GM19468 (cell line): ENCODE results near the gene RNF166.

Source experiments
- ATAC-seq: cut with Tn5 transposase; IDR thresholded peaks from one replicate; pipeline ENCODE4 v1.9.1; 2021; ENCODE audit warnings: mild to moderate bottlenecking, moderate library complexity, moderate number of reproducible peaks; ENCODE audit not compliant: unreplicated experiment; ENCODE audit errors: extremely low read depth

Gene RNF166

GRCh38 chr16:88712362-88712979, 6.3 kb upstream of the RNF166 start:
- ATAC-seq: no peak

GRCh38 chr16:88711750-88712340, 5.6 kb upstream of the RNF166 start:
- no peak for ATAC-seq

DNA sequence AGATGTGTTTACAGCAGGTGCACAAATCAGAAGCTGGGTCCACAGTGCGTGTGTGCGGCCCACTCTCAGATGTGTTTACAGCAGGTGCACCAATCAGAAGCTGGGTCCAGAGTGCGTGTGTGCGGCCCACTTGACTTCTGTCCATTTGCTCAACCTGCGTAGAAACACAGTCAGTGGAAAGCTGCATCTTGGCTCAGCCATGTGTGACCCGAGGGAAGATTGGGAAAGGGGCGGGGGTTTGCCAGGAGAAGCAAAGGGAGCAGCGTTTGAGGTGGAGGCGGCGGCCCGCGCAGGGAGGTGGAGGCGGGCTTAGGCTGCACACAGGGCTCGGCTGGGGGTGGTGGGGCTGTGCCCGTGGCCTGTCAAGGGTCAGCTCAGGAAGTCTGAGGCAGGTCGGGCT, 4.3 kb upstream of the RNF166 start:
- ATAC-seq: no peak

DNA sequence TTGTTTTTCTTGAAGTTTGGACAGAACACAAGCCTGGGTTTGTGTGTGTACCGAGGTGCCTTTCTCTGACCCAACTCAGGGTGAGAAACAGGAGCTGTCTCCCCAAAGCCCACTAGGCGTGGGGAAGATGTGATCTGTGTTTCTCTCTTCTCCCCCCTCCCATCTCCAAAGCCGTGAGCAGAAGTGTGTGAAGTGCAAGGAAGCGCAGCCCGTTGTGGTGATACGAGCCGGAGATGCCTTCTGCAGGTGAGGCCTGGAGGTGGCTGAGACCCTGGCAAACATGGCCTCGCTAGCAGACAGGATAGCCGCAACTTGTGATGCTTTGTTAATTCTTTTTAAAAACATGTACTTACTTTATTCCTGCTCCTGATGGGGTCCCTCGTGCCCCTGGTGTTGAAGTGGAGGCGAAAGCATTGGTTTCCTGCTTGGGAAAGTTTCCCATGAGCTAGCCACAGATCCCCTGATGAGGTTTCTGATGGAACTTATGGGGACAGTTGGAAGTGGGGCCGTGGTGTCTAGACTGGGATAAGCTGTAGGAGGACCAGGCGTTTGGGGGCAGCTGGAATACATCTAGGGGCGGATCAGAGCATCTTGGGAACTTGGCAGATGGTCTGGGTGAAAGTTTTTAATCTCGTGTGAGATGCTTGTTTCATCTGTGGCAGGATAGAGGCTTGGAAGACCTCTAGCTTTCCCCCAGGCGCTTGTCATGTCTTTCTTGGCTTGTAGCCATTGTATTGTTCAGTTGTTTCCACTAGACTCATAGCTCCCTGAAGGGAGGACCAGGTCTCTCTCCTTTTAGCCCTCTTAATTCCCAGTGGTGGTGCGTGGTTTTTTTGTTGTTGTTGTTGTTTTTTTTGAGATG, 988 bp upstream of the RNF166 start:
- ATAC-seq: no peak

DNA sequence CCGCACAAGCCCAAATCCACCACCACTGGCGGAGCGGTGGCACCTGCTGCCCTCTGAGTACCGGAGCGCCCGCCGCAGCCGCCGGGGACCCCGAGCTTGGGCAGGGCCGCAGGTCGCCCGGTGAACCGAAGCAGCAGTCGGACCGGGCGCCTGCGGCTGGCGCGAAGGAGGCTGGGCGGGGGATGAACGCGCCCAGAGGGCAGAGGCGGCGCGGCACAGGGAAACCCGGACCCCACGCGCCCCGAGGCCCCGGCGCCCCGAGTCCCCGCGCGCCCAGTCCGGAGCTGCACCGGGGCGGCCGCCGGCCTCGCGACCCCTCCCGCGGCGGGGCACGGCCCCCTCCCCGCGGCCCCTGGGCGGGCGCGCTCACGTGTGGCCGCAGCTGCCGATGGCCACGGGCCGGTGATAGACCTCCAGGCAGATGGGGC, 393 bp downstream of the RNF166 start:
- ATAC-seq: no peak

GRCh38 chr16:88705076-88705684, 1.0 kb downstream of the RNF166 start:
- ATAC-seq: no peak

GRCh38 chr16:88703486-88704309, 2.5 kb downstream of the RNF166 start:
- ATAC-seq: no peak

GRCh38 chr16:88702371-88703210, 3.6 kb downstream of the RNF166 start:
- no peak for ATAC-seq

- no peak for ATAC-seq
These were observed 4.4 kb downstream of the RNF166 start for GRCh38 chr16:88701581-88702370.

DNA sequence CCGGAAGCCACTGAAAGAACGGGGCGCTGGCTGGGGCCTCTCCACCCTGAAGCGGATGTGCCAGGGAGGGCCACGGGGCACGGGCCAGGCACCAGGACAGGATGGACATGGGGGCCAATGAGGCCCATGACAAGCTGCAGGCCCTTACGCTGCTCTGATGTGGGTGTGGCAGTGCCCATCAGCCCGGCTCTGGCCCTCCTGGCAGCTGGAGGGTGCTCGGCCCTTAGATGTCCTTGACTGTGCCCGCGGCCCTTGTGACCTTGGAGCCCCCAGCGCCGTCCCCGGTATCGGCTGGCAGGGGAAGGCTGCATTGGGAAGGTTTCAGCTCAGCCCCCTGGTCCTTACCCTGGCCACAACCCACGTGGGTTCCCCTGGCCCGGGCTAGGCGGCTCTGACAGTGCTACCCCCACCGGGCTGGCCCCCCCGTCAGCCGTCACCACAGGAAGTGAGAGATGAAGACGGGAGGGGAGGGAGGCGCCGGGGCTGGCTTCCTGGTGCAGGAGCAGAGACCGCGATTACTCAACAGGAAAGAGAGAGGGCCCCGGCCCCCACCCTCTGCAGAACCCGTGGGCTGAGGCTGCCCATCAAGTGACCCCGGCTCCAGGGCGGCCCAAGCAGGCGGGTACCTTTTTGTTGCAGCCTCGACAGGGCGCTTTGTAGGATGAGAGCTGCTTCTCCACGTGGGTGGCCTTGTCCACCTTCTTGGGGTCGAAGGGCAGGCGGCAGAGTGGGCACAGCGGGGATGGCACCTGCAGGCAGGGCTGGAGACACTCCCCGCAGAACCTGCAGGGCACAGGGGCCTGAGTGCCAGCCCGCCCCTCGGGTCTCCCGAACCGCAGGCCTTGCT, 5.3 kb downstream of the RNF166 start:
- no peak for ATAC-seq

- no peak for ATAC-seq
These were observed 5.9 kb downstream of the RNF166 start for GRCh38 chr16:88700322-88700635.

- no peak for ATAC-seq
These were observed 7.0 kb downstream of the RNF166 start for GRCh38 chr16:88699180-88699579.

DNA sequence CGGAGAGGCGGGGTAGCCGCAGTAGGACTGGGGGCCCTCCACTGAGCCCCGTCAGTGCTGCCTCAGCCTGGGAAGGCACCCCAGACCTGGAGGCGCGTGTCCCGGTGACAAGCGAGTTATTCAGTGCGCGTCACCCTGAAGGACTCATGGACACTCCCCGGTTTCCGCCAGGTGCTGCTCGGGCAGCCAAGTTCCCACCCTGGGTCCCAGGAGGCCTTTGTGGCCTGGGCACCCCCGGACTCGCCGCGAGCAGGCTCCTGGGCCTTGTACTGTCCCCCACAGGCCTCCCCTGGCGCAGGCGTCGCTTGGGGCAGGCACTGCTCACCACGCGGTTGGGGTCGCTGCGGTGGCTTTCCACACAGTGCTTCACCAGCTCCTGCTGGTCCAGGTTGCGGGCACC, 7.6 kb downstream of the RNF166 start:
- no peak for ATAC-seq

DNA sequence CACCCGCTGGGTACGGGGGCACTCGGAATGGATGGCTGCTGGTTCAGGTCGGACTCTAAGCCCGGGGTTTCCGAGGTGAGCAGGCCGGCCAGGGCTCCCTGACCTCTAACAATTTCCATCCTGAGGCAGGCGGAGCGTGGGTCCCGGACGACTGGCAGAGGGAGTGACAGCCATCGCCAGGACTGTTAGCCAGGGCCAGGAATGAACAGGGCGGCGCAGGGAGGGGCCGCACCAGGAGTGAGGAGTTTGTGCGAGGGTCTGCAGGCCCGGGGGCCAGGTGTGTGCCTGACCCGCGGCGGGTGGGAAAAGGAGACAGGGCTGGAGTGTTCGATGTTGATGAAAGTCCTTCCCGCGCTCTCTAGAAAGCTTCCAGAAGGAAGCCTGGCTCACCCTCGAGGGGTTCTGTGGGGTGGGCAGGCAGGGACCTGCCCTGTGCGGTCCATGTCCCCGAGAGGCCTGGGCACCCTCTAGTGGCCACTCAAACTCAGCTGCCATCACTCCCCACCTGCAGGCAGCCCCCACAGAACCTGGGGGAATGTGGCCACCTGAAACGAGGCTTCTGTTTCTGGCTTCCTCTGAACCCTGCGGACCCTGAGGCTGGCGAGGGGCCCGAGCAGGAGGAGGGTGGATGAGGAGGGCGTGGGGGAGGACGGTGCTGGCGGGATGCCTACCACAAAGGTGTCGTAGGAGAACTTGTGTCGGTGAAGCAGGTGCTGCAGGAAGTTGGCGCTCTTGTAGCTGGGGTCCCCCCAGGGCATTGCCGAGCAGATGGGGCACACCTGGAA, 8.2 kb downstream of the RNF166 start:
- no peak for ATAC-seq

GRCh38 chr16:88697116-88697830, 8.9 kb downstream of the RNF166 start:
- no peak for ATAC-seq

- ATAC-seq: no peak
These were observed 9.8 kb downstream of the RNF166 start for GRCh38 chr16:88696441-88696840.
